MM.1S (cell line): Measurements from ENCODE around the gene PPP5C.

Source experiments
- DNase-seq: peaks from one replicate; pipeline ENCODE4 v3.0.0-alpha.2; 2015
- H2AFZ ChIP-seq: fragments of 300-600 bp; sonication (generic); 2 replicates; pipeline ENCODE4 v1.6.0; 2016; ENCODE audit warnings: antibody characterized with exemption, low read length
- H3F3A ChIP-seq: fragments of 300-600 bp; sonication (generic); 2 replicates; pipeline ENCODE4 v1.6.1; 2016; ENCODE audit warnings: mild to moderate bottlenecking, antibody characterized with exemption, low read length, moderate library complexity, mixed read lengths; ENCODE audit not compliant: insufficient read depth
- H3K27ac ChIP-seq: fragments of 300-600 bp; sonication (generic); 2 replicates; pipeline ENCODE4 v1.5.1; 2016; ENCODE audit warnings: mild to moderate bottlenecking, low read length
- H3K27me3 ChIP-seq: fragments of 300-600 bp; sonication (generic); replicated peaks from 2 replicates; pipeline ENCODE4 v1.6.0; 2016; ENCODE audit warnings: low read length; ENCODE audit not compliant: insufficient read depth
- H3K36me3 ChIP-seq: fragments of 300-600 bp; sonication (generic); replicated peaks from 2 replicates; pipeline ENCODE4 v1.6.1; 2016; ENCODE audit warnings: mild to moderate bottlenecking, low read length, mixed read lengths; ENCODE audit not compliant: insufficient read depth
- H3K4me1 ChIP-seq: fragments of 300-600 bp; sonication (generic); 2 replicates; pipeline ENCODE4 v1.6.1; 2016; ENCODE audit warnings: low read length, mixed read lengths
- H3K4me2 ChIP-seq: fragments of 300-600 bp; sonication (generic); 2 replicates; pipeline ENCODE4 v1.6.0; 2016; ENCODE audit warnings: low read depth, low read length
- H3K4me3 ChIP-seq: fragments of 300-600 bp; sonication (generic); 2 replicates; pipeline ENCODE4 v1.5.1; 2016; ENCODE audit warnings: low read length, mixed read lengths
- H3K79me2 ChIP-seq: fragments of 300-600 bp; sonication (generic); 2 replicates; pipeline ENCODE4 v1.6.1; 2016; ENCODE audit warnings: mixed run types, low read length, mixed read lengths
- H3K9ac ChIP-seq: fragments of 300-600 bp; sonication (generic); 2 replicates; pipeline ENCODE4 v1.6.1; 2016; ENCODE audit warnings: low read length, mixed read lengths
- H3K9me2 ChIP-seq: fragments of 300-600 bp; sonication (generic); replicated peaks from 2 replicates; pipeline ENCODE4 v1.6.1; 2016; ENCODE audit warnings: mild to moderate bottlenecking, low read length, mixed read lengths; ENCODE audit not compliant: insufficient read depth
- H3K9me3 ChIP-seq: fragments of 300-600 bp; sonication (generic); replicated peaks from 2 replicates; pipeline ENCODE4 v1.6.1; 2016; ENCODE audit warnings: mild to moderate bottlenecking, low read length, mixed read lengths; ENCODE audit not compliant: insufficient read depth
- H4K20me1 ChIP-seq: fragments of 300-600 bp; sonication (generic); 2 replicates; pipeline ENCODE4 v1.6.1; 2016; ENCODE audit warnings: mild to moderate bottlenecking, low read length, moderate library complexity, mixed read lengths; ENCODE audit not compliant: insufficient read depth
- EZH2 ChIP-seq: fragments of 300-600 bp; sonication (generic); optimal IDR thresholded peaks from 2 replicates; pipeline ENCODE3; 2017; ENCODE audit warnings: low read depth, mild to moderate bottlenecking, antibody characterized with exemption, low read length, mixed read lengths
- EZH2phosphoT487 ChIP-seq: fragments of 300-600 bp; sonication (generic); IDR thresholded peaks from 2 replicates; pipeline ENCODE4 v1.6.1; 2018; ENCODE audit warnings: antibody characterized with exemption, low read length
- TF ChIP-seq, protein P1 (sequence below): fragments of 300-600 bp; sonication (generic); IDR thresholded peaks from 2 replicates; pipeline ENCODE4 v1.5.1; 2016; ENCODE audit warnings: antibody characterized with exemption, low read length, mixed read lengths

Gene PPP5C

DNA sequence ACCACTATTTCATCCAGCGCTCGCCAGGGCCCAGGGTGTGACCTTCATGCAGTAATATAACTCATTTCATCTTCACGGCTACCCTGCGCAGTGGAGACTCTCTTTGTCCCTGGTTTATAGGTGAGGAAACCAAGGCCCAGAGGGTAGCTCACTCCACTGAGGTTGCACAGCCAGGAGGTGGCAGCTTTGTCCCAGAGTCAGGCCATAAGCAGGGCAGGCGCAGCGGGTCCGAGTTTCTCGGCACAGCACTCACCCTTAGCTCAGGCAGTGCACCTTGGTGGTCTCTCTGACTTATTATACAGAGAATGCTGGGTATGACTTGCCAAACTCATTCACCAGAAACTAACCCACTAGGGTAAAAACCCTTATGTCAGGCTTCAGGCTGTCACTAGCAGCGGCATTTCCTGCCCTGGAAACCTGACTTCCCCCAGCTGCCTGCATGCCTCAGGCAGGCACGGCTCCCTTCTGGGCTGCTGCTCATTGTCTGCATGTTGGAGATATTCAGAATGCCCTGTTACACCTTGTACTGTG lies 24.5 kb downstream of the PPP5C start:
- no peak for TF ChIP-seq EZH2phosphoT487
- TF ChIP-seq EZH2, result no peak
- TF ChIP-seq, protein P1, sequence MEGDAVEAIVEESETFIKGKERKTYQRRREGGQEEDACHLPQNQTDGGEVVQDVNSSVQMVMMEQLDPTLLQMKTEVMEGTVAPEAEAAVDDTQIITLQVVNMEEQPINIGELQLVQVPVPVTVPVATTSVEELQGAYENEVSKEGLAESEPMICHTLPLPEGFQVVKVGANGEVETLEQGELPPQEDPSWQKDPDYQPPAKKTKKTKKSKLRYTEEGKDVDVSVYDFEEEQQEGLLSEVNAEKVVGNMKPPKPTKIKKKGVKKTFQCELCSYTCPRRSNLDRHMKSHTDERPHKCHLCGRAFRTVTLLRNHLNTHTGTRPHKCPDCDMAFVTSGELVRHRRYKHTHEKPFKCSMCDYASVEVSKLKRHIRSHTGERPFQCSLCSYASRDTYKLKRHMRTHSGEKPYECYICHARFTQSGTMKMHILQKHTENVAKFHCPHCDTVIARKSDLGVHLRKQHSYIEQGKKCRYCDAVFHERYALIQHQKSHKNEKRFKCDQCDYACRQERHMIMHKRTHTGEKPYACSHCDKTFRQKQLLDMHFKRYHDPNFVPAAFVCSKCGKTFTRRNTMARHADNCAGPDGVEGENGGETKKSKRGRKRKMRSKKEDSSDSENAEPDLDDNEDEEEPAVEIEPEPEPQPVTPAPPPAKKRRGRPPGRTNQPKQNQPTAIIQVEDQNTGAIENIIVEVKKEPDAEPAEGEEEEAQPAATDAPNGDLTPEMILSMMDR, result no peak
- no peak overlapping the region for H3K27ac ChIP-seq
- H3K9me3 ChIP-seq, result no peaks in the 10 kb centered on the region

GRCh38 chr19:46372901-46373490 lies 26.1 kb downstream of the PPP5C start:
- no peak for TF ChIP-seq EZH2phosphoT487
- no peak for TF ChIP-seq EZH2
- TF ChIP-seq, protein P1, result no peak
- no peaks in the 10 kb centered on the region for H3K9me2 ChIP-seq
- H3K36me3 ChIP-seq, result no peaks in the 10 kb centered on the region
- H3K79me2 ChIP-seq, result peaks cover 55% of the 10 kb centered on the region
- H3F3A ChIP-seq, result no peaks in the 10 kb centered on the region
- no peak overlapping the region for H3K9ac ChIP-seq
- no peak overlapping the region for H3K27ac ChIP-seq
- H3K4me3 ChIP-seq, result no peak overlapping the region
- no peak for DNase-seq
- H3K9me3 ChIP-seq, result no peaks in the 10 kb centered on the region
- no peak overlapping the region for H3K4me2 ChIP-seq
- H3K27me3 ChIP-seq, result no peaks in the 10 kb centered on the region
- H2AFZ ChIP-seq, result no peak overlapping the region
- no peaks in the 10 kb centered on the region for H3K4me1 ChIP-seq
- H4K20me1 ChIP-seq, result no peaks in the 10 kb centered on the region

More for the DNA sequence above, 24.5 kb downstream of the PPP5C start:
- no peaks in the 10 kb centered on the region for H3K36me3 ChIP-seq
- DNase-seq, result no peak
- H3K27me3 ChIP-seq, result no peaks in the 10 kb centered on the region
- H3F3A ChIP-seq, result no peaks in the 10 kb centered on the region
- H3K4me3 ChIP-seq, result no peak overlapping the region
- no peaks in the 10 kb centered on the region for H3K9me2 ChIP-seq
- H2AFZ ChIP-seq, result no peak overlapping the region
- no peaks in the 10 kb centered on the region for H4K20me1 ChIP-seq
- H3K4me2 ChIP-seq, result no peak overlapping the region
- peaks cover 71% of the 10 kb centered on the region for H3K79me2 ChIP-seq
- H3K9ac ChIP-seq, result no peak overlapping the region
- no peaks in the 10 kb centered on the region for H3K4me1 ChIP-seq

- no peaks in the 10 kb centered on the region for H4K20me1 ChIP-seq
- no peak for DNase-seq
- no peaks in the 10 kb centered on the region for H3K27me3 ChIP-seq
- TF ChIP-seq EZH2phosphoT487 (no peak), EZH2 (no peak)
- TF ChIP-seq, protein P1, result no peak
- no peaks in the 10 kb centered on the region for H3K4me1 ChIP-seq
- H3K4me2 ChIP-seq, result no peak overlapping the region
- H3K36me3 ChIP-seq, result no peaks in the 10 kb centered on the region
- H3K9me2 ChIP-seq, result no peaks in the 10 kb centered on the region
- no peak overlapping the region for H3K9ac ChIP-seq
- no peak overlapping the region for H2AFZ ChIP-seq
- no peaks in the 10 kb centered on the region for H3F3A ChIP-seq
- H3K27ac ChIP-seq, result no peak overlapping the region
- H3K9me3 ChIP-seq, result no peaks in the 10 kb centered on the region
- H3K4me3 ChIP-seq, result no peak overlapping the region
- H3K79me2 ChIP-seq, result peaks cover 56% of the 10 kb centered on the region
Observed at GRCh38 chr19:46373491-46374359, 26.8 kb downstream of the PPP5C start.
